ENCODE data around the gene DOCK3.
"Not testable (repeated sequence)": the region's sequence is repeated elsewhere in the genome, so short reads cannot be mapped to it uniquely, and the experiment has no call there.

The DOCK3 gene

DNA sequence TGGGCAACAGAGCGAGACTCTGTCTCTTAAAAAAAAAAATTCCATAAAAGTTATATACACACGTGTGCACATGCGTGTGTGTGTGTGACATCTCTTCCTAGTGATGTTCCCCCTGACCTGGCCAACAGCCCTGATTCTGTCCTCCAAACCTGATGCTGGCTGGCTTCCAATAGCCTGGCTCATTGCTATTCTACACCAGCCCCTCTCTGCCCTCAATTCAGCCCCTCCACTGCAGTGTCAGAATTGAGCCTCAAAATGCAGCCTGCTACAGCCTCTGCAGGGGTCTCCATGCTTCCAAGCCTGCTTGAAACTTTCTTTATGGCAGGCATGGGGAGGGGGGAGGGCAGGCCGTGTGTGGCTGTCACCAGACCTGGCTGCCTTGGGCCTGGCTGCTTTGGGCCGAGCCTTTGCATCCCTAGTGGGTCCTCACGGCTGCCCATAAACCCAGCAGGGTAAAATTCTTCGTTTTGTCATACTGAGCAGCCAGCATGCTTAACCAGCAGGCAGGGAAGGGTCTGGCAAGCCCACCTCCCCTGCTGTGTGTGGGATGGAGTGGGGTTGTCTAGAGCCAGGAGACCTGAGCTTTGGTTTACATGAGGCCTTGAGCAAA, 22.7 kb upstream of the DOCK3 start:
- DNase-seq (ENCODE audit: extremely low read depth in 1 of 2, low read depth in 1 of 2): no peak

DNA sequence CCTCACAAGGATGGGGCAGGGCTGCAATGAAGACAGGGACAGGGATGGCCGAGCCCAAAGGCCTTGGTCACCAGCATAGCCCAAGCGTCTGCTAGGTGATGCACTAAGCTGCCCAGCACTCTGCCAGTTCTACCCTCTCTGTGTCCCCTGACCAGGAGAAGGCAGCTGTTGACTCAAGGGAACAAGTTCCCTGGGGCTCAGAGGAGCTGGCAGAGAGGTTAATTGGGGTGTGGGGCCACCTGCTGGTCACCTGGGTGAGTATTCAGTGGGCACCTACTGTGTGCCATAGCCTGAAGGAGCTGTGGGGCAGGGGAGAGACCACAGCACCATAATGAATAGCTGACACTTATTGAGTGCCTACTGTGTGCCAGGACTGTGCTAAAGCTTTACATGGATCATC, 22.0 kb upstream of the DOCK3 start:
- no peak for DNase-seq (ENCODE audit: extremely low read depth in 1 of 2, low read depth in 1 of 2)

DNA sequence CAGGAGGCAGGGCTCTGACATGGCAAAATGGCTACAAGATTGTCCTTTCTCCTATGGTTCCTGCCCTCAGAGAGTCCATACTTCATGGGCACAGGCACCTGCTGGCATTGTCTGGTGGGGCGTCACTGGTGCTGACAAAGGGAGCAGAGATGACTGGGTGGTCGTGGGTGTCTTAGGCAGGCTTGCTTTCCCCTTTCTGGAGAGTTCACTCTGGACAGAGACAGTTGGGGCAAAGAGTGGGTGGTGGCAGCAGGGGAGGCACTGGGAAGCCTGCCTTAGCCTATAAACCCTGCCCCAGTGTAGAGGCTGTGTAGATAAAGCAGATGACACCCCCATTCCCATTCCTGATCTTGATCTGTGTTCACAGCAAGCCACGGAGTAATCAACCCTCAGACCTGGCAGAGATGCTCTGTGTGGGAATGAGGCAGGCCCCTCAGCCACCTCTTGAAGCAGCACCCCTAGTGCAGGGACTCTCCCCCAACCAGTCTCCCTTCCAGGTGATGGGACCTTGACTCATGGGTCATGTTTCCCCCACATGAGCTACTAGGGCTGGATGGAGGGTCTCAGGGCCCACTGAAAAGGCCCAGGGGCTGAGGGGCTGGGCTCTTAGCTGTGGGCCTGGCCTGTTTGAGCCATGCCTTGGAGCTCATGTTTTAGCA, 20.7 kb upstream of the DOCK3 start:
- no peak for DNase-seq (ENCODE audit: extremely low read depth in 1 of 2, low read depth in 1 of 2)

DNA sequence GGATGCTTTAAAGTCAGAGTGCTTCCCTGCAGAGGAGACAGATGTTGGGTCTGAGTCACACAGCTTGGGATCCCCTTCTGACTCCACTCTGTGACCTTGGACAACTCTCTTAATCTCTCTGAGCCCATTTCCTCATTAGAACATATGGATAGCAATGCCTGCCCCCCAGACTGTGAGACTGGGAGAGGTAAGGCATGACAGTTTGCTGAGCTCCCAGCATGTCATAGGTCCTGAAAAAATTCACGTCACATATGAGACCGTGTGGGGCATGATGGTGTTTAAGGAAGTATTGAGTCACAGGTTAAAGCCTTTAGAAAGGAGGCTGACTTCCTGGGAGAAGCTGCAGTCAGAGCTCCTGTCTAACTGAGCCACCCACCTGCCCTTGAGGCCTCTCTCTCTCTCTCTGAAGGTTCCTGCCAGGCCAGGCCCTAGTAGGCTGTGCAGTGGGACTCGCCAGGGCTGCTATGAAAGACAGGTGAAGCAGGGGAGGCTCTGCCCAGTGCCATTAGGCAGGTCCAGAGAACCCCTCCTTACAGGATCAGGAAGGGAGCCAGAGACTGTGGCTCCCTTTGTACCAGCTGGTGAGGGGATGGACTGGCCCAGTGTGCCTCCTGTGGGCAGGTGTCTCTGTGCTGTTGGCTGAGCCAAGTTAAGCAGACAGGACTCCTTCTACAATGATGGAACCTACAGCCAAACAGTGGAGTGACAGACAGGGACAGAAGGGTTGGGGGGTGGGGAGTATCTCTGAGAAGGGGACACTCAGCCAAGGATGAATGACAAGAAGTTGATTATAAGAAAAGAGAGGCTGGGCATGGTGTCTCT, 19.5 kb upstream of the DOCK3 start:
- no peak for DNase-seq (ENCODE audit: extremely low read depth in 1 of 2, low read depth in 1 of 2)

DNA sequence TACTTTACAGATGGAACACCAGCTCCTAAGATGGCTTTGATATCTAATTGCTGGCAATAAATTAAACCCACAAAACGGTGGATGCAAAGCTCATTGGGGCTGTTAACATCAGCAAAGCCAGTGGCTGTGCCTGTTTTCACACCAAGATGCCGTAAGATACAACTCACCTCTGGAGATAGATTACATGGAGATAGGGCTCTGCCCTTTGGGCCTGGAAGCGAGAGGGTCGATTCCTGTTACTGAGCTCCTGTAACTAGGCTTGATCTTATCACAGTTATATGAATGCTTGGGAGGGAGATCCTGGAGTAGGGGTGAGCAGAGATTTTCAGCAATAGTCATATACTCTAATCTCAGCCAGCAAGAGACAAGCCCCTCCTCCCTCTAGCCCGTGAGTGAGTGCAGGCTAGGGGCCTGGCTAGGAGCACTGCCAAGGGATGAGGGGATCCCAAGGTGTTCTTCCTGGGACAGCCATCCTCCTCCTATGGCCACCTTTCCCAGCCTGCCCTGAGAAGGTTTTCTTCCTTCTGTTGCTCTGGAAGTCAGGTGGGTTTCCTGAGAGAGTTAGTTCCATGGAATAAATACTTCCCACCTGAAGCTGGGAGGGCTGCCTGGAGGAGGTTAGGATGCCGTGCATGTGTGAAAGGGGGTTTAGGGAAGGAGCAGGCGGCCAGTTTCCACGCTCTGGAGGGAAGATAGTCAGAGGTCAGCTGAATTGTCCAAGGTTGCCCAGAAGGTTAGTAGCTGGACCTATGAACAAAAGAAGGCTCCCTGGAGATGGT, 18.1 kb upstream of the DOCK3 start:
- no peak for DNase-seq (ENCODE audit: extremely low read depth in 1 of 2, low read depth in 1 of 2)

DNA sequence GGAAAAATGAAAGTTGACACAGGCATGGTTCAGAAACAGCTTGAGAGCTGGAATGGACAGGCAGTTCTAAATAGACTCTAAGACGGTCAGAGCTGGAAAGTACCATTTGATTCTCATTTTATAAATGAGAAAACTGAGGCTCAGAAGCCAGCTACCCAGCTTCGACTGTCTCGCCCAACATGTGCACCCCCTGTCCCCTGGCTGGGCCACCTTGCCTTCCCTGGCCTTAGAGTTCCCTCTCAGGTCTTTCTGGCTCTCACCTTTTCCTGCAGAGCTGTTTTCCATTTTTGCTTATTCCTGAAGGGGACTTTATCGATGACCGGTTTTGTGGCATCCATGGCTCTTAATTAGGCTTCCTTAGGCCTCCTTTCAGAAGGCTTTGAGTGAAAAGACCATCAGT, 17.3 kb upstream of the DOCK3 start:
- no peak for DNase-seq (ENCODE audit: extremely low read depth in 1 of 2, low read depth in 1 of 2)

DNA sequence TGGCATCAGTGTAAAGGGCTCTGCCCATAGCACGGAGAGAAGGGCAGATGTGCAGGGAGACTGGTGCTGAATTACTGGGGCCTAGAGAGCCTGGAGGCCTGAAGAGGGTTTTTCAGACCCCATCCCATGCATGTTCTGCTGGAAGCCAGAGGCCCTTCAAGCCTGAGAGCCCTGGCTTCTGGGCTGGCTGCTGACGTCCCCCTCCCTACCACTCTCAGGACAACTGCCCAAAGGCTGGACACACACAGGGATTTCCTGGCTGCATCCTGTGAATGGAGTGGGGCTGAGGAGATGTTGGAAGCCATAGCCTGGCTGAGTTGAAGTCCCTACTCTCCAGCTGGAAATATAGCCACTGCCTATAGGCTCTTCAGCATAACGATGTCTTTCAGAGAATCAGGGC, 16.9 kb upstream of the DOCK3 start:
- no peak for DNase-seq (ENCODE audit: extremely low read depth in 1 of 2, low read depth in 1 of 2)

DNA sequence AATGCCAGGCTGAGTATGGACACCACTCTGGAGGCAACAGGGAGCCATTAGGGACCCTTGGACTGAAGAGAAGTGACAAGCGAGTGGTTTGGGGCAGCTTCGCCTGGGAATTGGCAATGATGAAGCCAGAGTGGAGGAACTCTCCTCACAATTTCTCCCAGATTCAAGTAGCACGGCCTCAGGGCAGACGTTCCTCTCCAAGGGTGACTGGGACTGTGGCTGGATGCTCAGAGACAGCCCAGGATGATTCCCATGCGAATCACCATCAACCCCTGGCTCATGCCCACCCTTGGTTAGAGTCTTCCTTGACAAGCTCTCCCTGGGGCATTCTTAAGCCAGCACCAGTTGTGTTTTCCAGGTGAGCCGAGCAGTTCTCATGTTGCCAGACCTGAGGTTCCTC, 16.3 kb upstream of the DOCK3 start:
- DNase-seq (ENCODE audit: extremely low read depth in 1 of 2, low read depth in 1 of 2): no peak

DNA sequence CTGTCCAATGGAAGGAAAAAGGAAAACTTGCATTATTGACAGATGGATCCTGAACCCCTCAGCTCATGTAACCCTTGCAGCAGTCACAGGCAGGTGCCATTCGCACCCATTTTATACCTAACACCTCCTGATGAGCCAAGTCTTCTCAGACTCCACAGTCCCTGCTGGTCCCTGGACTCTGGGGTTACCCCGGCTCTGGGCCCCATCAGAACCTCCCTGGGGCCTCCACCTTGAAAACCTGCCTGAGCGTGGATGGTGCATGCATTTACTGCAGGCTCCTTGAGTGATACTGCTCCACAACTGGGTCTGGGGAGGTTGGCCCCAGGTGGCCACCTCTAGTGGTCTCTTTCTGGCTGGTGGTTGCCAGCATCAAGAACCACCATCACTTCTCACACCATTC, 15.9 kb upstream of the DOCK3 start:
- no peak for DNase-seq (ENCODE audit: extremely low read depth in 1 of 2, low read depth in 1 of 2)

DNA sequence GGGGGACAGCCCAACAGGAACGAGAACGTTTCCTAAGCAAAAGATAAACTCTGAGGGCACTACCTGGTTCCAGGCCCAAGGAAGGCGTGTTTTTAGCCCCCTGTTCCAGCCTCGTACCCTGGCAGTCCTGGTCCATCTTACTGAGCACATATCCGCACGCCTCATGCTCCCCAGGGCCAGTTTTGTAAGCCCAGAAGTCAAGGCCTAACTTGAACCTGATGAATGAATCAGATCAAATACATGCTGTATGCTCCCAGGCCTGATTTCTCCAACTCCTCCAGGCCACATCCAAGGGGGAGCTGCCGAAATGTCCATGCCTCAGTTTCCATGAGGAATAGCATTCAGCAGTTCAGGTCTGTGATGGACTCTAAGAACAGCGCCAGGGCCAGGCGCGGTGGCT, 14.3 kb upstream of the DOCK3 start:
- DNase-seq (ENCODE audit: extremely low read depth in 1 of 2, low read depth in 1 of 2): no peak

DNA sequence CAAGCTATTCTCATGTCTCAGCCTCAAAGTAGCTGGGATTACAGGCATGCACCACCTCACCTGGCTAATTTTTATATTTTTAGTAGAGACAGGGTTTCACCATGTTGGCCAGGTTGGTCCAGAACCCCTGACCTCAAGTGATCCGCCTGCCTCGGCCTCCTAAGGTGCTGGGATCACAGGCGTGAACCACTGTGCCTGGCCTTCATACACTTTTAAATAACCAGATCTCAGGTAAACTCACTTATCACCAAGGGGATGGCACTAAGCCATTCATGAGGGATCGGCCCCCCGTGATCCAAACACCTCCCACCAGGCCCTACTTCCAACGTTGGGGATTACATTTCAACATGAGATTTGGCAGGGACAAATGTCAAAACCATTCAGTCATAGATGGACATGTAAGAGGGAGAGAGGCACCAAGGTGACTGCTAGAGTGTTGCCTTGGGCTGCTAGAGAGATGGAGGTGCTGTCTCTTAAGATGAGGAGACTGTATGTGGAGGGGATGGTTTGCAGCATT, 13.3 kb upstream of the DOCK3 start:
- no peak for DNase-seq (ENCODE audit: extremely low read depth in 1 of 2, low read depth in 1 of 2)

DNA sequence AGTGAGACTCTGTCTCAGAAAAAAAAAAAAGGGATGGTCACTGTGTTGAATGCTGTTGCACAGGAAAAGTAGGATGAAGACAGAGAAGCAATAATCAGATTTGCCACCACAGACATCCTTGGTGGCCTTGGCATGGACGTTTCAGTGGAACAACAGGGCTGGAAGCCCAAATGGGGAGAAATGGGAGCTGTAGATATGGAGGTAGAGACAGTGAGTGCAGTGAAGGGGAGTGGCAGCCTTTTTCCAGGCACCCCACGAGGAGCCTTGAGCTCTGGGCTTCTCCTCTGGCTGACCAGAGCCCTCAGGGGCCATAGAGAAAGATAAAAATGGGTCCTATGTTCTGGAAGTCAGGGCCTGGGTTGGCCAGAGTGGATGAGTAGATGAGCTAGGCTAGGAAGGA, 12.3 kb upstream of the DOCK3 start:
- DNase-seq (ENCODE audit: extremely low read depth in 1 of 2, low read depth in 1 of 2): no peak

DNA sequence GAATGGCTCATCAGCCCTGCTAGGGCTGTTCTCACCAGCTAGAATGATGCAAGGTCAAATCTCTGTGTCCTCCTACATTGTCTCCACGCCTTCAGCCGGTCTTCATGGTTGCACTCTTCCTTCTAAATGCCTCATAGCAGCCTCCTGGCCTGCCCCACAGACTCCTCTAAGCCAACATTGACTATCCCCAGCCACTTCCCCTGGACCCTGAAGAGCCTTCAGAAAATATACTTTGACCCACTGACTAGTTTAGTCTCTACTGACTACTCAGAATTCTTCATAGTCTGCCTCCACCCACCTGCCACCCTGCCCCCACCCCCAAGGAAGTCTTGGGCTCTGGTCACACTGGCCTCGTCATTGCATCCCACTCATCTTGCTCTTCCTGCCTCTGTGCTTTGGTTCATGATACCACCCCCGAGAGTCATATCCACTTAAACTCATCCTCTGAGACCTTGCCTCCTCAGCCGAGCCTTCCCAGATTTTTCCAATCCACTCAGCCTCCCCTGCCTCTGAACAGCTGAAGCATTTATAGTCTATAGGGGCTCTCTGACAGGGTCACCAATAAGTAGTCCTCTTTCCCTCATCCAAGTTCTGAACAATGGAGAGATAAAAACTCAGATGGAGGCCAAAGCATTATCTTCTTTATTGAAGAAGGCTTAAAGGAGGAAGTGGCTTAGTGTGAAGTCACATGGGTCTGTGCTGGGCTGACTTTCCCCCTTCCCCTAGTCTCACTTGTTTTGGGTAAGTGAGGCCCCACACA, 9.5 kb upstream of the DOCK3 start:
- peak in 1 of 2 donors; percentile 41 for DNase-seq (ENCODE audit: extremely low read depth in 1 of 2, low read depth in 1 of 2)

DNA sequence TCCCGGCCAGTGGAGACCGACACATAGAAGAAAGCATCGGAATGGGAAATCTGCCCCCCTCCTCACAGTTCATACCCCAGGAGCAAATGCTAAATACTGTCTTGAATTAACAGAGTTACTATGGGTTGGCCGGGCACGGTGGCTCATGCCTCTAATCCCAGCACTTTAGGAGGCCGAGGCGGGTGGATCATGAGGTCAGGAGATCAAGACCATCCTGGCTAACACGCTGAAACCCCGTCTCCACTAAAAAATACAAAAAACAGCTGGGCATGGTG, 8.9 kb upstream of the DOCK3 start:
- not testable (repeated sequence) for DNase-seq (ENCODE audit: extremely low read depth in 1 of 2, low read depth in 1 of 2)

DNA sequence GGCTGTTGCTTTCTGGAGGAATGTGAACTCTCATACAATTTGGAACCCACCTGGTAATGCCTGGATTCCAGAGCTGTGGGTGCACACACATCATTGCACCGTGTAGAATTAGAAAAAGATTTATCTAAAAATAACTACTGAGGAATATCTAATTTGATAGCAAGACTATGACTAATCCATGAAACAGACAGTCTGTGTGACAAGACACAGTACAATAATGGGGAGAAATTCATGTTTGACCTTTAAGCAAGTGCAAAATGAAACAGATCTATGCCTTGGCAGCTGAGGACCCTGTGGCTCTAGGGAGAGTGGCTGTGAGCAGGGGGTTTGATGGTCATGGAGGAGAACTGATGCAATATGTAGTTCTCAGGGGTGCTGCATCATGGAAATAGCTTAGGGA, 7.9 kb upstream of the DOCK3 start:
- no peak for DNase-seq (ENCODE audit: extremely low read depth in 1 of 2, low read depth in 1 of 2)

DNA sequence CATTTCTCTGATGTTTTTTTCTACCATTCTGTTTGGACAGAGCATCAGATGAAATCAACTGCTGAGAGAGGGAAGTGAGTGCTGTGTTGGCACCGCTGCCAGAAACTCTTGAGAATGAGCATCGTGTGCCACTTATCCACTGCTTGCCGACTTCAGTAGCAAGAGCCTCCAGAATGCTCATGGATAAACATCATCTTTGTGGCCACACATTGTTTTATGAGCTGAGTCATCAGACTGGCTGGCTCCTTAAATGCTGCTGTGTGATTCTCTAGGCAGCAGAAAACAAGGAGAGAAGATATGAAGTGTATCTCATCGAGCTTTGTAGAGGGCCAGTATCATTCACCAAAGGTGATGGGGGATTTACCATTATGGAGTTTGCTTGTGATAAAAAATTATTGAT, 3.4 kb upstream of the DOCK3 start:
- DNase-seq (ENCODE audit: extremely low read depth in 1 of 2, low read depth in 1 of 2): no peak

DNA sequence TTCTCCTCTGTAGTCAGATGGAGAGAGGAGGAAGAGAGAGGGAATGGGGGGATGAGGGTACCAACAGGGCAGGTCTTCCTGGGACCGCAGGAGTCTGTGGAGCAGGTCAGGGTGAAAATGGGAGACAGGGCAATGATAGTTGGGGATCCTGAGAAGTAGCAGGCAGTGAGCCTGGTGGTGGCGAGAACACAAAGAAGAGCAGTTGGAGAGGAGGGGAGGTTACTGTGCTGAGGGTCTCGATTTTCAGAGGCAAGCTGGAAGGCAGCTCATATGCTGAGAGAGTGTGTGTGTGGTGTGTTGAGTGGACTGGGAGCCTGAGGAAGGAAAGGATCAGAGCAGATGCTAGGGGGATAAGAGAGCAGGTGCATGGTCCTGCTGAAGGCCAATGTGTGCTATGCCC, 2.1 kb upstream of the DOCK3 start:
- no peak for DNase-seq (ENCODE audit: extremely low read depth in 1 of 2, low read depth in 1 of 2)

DNA sequence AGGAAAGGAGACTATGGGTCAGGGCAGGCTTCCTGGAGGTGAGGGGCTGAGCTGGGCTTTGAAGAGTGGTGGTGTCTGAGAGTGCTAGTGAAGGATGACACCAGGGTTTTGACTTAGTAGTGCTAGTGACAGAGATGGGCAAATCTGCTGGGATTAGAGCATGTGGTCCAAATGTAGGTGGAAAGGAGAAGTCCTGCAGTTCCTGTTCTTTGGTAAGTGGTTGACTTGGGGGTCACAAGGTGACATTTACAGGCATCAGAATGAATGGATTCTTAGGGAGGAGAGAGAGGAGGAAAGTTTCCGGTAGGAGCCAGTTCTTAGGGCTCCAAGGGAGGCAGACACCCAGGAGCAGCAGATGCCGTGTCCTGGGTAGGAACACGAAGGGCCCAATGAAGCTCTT, 796 bp upstream of the DOCK3 start:
- no peak for DNase-seq (ENCODE audit: extremely low read depth in 1 of 2, low read depth in 1 of 2)

DNA sequence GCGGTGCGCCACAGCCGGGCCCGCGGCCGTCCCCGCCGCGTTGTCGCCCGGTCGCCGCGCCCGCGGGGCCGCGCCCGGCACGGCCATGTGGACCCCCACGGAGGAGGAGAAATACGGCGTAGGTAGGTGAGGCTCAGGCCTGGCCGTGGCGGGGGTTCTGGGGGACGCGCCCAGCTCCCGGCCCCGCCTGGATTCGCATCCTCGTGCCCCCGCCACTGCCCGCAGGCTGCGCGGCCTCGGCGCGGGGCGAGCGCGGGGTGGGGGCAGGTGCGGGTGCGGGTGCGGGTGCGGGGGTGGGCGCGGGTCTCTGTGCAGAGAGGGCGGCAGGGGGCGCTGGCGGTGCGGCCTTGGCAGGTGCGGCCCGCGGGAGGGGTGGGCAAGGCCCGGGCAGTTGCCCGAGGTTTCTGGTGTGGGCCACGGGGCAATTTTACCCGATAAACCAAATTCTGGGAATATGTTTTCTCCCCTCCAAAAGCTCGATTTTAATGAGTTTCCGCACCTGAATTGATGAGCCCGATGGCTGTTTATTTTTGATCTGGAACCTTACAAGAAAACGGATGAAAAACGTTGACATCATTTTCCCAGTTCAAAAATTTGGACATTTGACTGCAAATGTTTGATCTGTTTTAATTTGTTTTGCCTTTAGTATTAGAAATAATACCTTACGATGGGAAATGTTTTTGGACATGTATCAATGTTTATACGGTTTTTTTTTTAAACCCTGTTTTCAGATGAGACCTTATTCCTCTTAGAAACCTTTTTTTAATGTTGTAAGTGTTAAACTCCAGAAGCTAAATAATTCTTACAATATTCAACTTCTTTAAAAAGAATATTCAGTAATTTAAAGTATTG, 678 bp downstream of the DOCK3 start:
- DNase-seq (ENCODE audit: extremely low read depth in 1 of 2, low read depth in 1 of 2): peak in 1 of 2 donors; percentile 57
